NCI-H1092 treated with DMSO at 0.1 percent for 48 hours (cell line): ENCODE data around the gene KIAA1614.
"Not testable (repeated sequence)": the region's sequence is repeated elsewhere in the genome, so short reads cannot be mapped to it uniquely, and the experiment has no call there.

Experiments
- DNase-seq: peaks from one replicate; lab custom pipeline; 2025; lab: John Stamatoyannopoulos, UW

Gene KIAA1614

DNA sequence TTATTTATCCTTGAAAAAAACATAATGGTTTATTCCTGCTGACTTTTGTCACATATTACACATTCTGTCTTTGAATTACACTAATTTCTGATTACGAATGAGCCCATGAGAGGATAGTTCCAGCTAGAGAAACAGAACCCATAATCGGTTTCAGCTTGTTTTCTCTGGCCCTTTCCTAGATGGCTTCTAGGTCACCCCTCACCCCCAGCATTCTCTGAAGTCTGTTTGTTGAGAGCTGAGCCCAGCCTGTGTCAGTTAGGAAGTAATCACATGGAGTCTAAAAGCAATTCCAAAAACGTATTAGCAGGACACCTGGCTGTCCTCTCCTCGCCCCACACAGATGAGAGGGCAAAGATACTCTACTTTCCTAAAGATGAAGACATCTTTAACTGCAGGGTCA lies 48.9 kb downstream of the KIAA1614 start:
- DNase-seq: no peak

DNA sequence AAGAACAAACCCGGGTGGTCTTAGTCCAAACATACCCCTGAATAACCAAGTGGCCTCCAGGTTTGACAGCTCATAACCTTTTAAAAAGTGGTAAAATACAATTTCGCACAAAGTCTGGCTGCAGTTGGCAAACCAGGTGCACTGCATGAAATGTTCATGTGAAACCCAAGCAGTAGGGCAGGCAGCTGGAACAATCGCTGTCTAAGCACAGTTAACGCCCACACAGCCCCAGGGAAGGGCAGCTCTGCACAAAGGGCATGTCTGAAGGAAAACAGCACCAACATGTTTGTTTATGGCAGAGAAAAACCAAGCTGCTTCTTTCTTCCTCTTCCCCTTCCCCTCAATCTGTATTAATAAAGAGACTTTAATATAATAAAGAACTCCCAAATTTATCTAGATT lies 49.5 kb downstream of the KIAA1614 start:
- peak; percentile 32 for DNase-seq

DNA sequence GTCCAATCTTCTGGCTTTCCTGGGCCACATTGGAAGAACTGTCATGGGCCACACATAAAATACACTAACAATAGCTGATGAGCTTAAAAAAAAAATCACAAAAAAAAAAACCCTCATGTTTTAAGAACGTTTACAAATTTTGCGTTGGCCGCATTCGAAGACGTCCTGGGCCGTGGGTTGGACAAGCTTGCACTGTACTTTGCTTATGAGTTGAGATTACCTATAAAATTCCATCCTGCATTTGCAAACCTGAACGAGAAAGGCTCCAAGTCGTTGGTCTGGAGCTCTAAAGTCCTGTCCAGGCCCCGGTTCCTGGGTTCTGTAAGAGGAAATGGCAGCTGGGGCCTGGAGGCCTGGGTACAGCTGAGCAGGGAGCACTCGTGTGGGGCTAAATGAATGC lies 51.4 kb downstream of the KIAA1614 start:
- DNase-seq: no peak

DNA sequence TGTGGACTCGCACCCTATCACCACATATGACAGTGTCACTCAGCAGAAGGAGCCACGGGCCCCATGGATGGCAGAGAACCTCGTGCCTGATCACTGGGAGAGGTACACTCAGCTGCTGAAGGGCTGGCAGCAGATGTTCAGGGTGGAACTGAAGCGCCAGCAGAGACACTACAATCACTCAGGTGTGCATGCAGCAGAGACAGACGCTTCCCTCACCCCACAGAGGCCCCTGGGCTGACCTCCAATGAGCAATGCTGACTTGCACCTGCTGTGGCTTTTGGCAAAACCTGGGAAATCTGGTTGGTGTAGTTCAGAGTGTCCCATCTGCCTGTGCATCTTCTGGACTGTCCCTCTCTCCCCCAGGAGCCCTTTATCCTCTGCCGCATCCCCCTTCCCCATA lies 51.9 kb downstream of the KIAA1614 start:
- peak; percentile 42 for DNase-seq

DNA sequence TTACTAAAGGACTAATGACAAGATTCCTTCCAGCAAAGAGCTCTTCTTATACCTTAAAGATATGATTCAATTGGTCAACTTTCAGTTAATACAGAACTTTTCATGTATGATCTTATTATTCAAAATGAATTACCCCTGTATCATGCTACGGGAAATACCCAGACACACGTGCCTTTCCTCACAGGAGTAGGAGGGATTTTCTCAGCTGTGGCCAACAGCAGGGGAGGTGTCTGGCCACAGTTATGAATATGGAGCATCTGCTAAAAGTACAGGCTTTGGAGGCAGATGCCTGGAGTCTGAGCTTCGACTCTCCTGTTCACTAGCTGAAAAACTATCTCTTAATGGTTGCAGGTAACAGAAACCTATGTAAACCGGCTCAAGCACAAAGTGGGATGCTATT lies 53.6 kb downstream of the KIAA1614 start:
- no peak for DNase-seq

DNA sequence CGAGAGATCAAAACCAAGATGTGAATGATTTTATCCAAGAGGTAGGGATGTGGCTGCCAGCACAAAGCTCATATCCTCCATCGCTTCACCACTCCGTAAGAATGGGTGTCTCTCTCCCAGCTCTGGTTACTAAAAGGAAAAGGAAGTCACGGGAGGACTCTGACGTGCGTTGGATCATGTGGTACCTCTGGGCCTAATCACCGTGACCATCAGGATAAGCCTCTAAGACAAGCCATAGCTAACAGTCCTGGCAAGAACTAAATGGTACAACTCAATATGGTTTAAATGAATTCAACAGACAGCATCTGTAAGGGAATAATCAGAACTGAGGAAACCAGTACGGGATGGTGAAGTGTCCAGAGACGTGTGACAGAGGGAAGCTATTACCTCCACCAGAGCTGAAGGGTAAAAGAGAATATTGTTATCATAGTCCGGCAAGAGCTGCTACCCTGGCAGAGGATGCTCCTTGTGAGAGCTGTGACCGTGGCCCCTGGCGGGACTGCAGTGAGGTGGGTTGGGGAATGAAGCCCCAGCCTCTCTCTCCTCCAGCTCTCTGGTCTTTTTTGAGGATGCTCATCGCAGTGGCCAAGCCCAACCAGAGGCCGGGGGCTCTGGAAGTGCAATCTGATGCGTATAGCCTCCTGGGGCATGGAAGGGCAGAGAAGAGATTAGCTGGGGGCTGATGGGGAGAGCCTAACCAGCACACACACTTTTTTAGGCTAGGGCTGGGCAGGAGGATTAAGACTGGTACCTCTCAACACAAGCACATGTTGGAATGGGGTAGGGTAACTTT lies 54.2 kb downstream of the KIAA1614 start:
- DNase-seq: no peak

DNA sequence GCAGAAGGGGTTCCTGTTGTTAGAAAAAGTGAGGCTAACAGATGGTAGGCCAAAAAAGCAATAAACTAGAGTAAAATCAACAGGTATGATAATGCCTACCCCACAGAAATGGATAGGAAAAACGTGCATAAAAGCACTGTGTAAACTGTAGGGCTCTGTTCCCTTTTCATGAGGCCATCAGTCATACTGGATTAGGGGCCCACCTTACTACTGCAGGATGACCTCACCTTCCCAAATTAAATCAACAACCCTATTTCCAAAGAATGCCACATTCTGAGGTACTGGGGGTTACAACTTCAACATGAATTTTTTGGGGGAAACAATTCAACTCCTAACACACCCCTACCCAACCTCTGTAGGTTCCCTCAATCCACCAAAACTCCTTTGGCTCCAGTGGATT lies 54.9 kb downstream of the KIAA1614 start:
- DNase-seq: no peak

DNA sequence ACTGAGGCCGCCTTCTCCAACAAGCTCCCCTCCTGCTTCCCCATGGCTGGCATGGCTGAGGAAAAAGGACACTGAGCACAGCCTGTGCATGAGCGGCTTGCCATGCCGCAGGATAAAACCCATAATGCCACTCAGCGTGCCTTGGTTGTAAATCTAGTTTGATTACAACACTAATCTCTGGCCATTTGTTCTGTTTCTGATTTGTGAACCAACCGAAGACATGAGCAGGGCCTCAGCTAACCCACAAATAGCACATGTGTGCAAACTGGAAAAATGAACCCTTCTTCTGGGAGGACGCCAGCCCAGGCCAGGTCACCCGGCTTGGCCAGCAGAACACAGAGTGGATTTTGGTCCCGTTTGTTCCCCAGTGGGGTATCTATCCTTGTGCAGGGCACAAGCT lies 56.1 kb downstream of the KIAA1614 start:
- not testable (repeated sequence) for DNase-seq

DNA sequence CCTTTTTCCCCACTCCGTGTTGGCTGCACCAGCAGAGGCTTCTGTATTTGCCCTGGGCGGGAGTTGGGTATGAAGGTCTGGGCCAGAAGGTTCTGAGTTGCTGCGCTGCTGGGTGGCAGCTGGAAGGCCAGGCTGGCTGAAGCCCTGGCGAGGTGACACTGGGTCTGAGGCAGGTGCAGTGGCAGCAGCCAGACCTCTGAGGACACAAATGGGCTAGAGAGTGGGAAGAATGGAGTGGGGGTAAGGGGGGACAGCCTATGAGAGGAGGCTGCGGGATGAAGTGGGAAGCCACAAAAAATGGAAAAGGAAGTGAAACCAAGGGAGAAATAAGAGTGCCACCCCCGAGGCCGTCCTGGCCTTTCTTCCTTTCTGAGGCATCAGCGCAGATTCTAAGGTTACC lies 56.7 kb downstream of the KIAA1614 start:
- no peak for DNase-seq

DNA sequence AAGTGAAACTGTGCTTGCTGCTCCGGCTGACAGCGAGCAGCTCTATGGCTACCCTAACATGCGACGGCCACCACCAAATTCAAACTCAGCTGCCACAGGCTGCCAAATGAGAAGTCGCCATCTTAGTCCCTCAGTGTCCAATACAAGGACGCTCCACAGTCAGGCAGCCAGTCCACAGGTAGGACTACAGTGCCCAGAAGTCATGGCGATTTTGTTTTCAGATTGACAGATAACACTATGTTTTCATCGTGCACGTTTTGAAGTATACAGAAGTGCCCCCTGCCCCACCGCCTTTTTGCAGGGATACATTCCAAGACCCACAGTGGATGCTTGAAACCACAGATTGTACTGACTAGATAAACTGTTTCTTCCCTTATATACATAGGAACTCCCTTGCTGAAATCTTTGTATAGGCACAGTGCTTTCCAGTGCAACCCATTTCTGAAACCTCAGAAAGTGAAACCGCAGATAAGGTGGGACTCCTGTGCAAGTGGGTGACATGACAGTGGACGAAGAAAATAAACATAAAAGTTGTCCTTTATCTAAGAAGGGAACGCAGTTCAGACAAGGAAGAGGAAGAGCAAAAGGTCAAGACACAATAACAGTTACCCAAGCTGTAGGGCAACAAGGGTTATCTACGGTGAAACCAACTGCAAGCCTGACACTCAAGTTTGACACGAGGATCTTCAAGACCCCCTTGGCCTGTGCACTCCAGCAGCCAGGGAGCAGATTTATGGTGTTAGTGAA lies 57.8 kb downstream of the KIAA1614 start:
- DNase-seq: no peak

DNA sequence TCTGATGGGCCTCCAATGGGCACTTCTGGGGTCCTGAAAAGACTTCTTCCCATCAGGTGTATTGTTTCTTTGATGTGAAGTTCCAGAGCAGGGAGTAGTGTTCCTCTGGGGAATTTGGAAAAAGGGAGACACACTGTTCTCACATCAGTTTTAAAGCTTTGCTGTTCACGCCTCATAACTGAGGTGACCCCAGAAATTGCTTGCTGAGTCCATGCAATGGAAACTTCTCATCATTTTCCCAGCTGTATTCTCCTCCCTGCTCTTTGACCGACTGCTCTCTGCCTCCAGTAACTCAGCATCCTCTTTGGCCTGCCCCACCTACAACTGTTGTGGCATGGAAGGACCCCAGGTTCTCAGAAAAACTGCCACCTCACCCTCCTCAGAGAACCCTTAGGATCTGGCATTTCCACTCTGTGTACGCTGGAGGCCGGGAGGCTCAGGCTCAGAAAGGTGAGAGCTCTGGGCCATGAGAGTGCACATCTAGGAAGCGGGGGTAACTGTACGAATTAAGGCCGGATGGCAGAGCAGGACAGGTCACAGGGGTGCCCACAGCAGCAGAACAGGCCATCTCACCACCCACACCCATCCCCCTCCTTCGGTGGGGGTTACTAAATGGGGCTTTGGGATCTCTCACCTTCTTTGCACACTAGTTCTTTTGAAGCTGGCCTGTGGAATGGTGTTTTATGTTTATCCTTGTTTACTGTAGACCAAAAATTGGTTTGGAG lies 58.7 kb downstream of the KIAA1614 start:
- DNase-seq: no peak

DNA sequence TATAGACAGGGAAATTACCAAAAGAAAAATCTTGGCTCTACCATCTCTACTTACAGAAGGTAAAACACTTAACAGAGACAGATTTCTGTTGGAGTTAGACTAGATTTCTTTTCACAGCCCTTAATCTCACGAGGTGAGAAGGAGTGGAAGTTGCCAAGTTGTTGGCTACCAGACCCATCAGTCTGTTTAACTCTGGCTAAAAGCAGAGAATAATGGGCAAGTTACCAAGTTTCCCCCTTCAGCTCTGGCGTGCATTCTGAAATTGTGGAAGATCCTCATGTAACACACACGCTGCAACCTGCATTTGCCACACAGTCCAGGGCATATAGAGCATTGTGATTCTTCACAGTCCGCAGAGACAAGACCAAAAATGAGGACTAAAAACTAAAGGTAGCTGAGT lies 60.7 kb downstream of the KIAA1614 start:
- DNase-seq: peak; percentile 21

DNA sequence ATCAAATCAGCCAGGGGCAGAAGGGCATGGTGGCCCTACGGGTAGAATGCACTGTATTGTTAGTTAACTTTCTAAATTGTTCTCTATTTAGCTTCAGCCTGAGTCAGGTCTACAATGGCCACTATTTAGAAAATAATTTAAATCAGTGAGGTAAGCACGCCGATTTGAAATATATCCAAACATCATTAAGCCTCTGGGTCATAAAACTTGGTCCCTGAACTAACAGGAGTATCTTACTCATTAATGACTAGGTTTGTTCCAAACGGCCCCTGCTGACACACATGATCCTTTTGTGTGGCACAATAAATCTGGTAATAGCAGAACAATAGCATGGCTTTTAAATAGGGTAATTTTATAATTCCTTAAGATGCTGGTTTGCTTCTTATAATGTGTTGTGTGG lies 61.5 kb downstream of the KIAA1614 start:
- no peak for DNase-seq

DNA sequence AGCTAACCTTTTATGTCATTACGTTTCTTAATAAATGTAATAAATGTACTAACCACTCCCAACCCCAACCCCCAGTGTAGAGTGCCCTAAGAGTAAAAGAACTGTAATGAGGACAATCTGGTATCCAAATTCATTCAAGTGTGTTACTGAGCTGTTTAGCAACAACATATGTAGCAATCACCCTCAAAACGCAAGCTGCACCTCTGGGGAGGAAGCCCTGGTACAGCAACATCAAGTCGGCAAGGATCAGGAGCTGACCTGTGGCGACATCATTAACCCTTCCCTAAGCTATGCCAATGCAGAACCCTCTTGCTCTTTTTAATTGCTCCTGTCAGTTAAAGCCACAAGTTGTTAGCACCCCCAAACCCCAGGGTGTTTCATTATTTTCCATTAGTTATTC lies 62.9 kb downstream of the KIAA1614 start:
- DNase-seq: no peak

DNA sequence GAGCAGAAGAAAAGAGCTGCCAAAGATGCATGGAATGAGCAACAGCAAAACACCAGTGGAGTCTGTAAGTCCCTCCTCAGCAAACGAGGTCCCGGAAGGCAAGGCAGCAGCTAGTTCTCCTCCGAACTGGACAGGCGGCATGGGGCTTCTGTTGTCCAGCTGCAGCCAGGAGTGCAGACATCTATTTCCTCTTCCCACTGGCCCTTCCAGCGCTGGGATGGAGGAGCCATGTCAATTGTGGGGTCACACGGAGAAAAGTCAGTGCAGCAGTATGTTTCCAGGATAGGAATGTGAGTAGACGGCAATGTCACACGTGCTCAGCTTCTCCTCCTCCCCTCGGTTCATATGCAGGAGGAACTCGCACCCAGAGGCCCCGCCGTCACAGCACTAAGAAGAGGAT lies 63.5 kb downstream of the KIAA1614 start:
- no peak for DNase-seq

DNA sequence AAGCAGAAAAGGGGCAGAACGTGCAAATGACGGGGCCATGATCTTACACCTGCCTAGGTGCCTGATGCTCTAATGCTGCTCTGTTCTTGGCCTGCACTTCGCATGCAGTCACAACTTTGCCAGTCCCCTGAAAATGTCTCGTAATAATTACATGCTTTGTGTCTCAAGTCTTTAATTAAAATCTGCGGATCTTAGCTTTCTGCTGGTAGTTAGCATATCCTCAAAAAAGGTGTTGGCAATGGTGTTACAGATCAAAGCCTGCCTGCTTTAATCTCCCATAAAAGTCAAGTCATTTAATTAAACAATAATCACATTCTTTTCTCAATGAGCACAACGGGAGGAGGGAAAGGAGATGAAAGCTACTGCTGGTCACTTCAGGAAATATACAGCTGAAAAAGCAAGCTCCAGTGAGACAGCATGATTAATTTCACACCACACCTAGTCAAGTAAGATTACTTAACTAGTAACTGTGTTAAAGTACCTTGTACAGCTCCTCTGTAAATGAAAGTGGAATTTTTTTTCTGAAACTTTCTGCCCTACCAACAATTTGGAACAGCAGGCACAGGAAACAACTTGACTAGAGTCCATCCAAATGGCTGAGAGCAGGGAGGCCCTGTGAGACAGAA lies 64.1 kb downstream of the KIAA1614 start:
- DNase-seq: no peak

DNA sequence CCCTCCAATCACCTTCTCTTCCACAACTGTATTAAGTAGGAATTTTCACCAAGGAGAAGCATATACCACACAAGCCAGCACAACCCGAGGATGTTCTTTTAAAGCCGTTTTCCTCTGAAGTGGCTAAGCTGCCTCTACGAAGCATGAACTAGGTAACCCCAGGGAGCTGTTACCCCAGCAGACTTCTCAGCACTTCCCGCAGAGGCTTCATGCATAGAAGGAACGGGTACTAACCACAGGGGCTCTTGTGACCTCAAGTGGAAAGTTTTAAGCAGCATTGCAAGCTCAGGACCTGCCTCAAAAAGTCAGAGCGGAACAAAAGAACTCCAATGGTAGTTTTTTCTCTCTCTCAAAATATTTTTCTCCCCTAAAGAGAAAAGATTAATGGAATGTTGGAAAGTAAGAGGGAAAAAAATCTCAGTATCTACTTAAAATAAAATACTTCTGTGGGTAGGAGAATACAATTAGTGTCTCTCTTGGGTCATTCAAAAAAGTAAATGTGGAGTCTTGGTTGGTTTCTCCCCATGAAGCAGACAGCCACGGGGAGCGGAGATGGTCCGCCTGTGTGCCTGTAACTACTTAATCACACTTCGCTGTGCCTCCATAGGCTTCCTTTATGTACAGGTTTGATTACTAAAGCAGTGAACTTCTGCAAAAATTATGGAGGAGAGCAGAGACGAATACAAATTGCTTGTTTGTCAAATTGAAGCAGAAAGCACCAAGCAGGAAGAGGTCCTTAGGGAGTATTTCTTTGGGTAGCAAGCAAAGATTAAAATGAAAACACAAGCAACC lies 69.1 kb downstream of the KIAA1614 start:
- no peak for DNase-seq

DNA sequence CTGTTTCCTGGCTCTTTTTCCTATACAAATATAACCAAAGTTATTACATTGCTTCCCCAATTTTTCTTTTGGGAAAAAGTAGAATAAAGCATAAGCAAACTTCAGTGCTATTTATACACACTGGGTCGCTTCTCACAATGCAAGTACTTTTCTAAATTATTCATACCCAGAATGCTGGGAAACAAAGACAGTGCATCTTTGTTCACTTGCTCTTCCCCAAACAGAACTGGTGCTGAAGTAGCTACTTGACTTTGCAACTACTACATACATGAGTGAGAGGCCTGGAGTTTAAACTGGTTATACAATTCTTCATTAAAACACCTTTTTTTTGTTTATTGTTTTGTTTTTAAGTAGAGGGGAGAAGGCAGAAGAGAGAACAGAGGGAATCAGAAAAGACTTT lies 69.7 kb downstream of the KIAA1614 start:
- DNase-seq: no peak

DNA sequence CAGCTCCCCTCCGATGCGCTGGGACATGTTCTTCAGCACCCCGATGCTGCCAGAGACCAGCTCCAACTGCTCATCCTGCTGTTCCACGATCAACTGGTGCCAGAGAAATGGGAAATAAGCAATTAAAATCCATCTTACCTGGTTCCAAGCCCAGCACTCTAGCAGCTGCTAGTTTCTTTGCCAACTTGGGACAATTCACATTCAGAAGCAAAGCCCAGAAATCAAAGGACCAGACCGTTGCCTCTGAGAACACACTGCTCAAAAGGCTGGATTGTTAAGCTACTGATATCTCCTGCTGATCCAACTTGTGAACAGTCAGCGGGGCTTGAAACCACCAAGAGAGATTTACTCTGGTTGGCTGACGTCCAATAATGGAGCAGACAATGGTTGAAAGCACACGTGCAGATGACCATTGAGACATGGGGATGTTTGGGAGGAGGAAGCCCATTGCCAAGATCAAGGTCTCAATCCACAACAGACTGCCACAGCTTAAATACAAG lies 75.6 kb downstream of the KIAA1614 start:
- peak; percentile 87 for DNase-seq

DNA sequence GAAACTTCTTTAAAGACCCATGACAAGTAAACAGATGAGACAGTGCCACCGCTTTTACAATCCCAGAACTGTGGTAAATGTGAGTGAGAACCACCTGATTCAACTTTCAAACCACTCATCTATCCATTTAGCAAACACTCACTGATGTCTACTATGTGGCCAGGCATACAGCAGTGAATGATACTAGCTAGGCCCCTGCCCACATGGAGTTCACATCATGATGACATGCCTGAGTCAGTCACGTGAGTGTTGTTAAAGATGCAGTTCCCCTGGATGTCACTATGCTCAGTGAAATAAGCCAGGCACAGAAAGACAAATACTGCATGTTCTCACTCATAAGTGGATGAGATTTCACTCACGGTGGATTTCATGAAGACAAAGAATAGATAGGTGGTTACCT lies 81.6 kb downstream of the KIAA1614 start:
- DNase-seq: no peak

DNA sequence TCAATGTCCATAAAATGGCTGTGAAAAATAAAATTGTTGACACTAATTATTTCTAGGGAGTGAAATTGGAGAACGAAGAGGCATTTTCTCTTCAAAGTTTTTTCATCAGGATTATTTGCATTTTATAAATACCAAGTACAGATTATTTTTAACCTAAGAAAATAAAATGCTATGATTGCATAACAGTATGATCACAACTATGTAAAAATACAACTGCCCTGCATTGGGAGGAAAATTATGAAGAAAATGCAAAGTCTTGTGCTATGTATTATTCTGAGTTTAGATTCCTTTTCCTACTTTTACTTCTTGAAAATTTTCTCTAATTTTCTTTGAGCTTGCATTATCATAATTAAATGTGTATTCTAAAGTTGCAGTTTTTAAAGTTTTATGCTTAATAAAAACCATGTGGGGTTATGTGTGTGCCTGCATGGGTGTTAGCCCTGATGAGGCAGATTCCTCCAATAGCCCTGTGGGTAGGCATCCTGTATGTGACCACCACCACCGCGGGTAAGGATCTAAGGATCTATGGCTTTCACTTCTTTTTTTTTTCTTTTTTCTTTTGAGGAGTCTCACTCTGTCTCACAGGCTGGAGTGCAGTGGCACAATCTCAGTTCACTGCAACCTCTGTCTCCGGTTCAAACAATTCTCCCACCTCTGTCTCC lies 85.3 kb downstream of the KIAA1614 start:
- no peak for DNase-seq
